SK-N-MC (cell line): ENCODE results near the gene SPSB1.

ENCODE experiments used
- EZH2 ChIP-seq: fragments of 200-600 bp; sonication (generic); IDR thresholded peaks from one replicate; pipeline ENCODE4 v1.6.1; 2017; ENCODE audit warnings: antibody characterized with exemption
- FOXP2 ChIP-seq: optimal IDR thresholded peaks from 2 replicates; pipeline ENCODE3; 2011; ENCODE audit warnings: mild to moderate bottlenecking, moderate library complexity; ENCODE audit not compliant: insufficient read depth; ENCODE audit errors: extremely low read length, control extremely low read depth
- POLR2AphosphoS5 ChIP-seq: IDR thresholded peaks from 2 replicates; pipeline ENCODE4 v1.6.1; 2012; ENCODE audit warnings: mild to moderate bottlenecking, low read depth, low read length, borderline replicate concordance

DNA sequence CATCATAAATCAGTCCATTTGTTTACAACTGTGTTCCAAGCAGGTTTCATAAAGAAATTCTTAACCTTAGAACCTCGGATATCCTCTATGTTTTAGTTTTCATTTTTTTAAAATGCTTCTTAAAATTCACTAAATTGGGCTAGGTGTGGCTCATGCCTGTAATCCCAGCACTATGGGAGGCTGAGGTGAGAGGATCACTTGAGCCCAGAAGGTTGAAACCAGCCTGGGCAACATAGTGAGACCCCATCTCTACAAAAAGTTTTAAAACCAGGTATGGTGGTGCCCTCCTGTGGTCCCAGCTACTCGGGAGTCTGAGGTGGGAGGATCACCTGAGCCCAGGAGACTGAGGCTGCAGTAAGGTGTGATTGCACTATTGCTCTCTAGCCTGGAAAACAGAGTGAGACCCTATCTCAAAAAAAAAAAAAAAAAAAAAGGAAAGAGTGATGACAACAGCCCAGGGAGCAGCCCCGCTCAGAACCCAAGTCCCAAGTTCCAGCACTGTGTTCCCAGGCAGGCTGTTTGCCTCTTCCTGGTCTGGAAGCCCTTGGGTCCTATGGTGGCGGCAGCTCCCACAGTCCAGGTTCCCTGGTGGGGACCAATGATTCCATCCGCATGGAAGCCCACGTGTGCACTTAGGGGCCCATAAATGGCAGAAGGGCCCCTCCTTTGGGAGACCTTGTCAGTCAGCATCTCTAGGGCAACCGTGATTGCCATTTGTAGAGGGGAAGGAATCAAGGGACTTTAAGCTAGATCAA is 24.7 kb upstream of the SPSB1 start:
- TF ChIP-seq POLR2AphosphoS5 (no peak), EZH2 (no peak), FOXP2 (no peak)
